Loucy (cell line): ENCODE data around the gene LTBP2.

ENCODE experiments used
- CTCF ChIP-seq: fragments of 200-600 bp; sonication (generic); conservative IDR thresholded peaks from 2 replicates; pipeline ENCODE4 v1.5.1; 2014; ENCODE audit warnings: mild to moderate bottlenecking, antibody characterized with exemption, low read length
- EZH2phosphoT487 ChIP-seq: fragments of 200-600 bp; IDR thresholded peaks from 2 replicates; pipeline ENCODE4 v1.6.1; 2018; ENCODE audit warnings: antibody characterized with exemption, mild to moderate bottlenecking, moderate library complexity, borderline replicate concordance

- no peak for TF ChIP-seq CTCF
- TF ChIP-seq EZH2phosphoT487: no peak
Measured at GRCh38 chr14:74533576-74533975, 78.5 kb downstream of the LTBP2 start.
